ENCODE data around the gene CENPH.
"Not testable (repeated sequence)": the region's sequence is repeated elsewhere in the genome, so short reads cannot be mapped to it uniquely, and the experiment has no call there.

Gene CENPH

GRCh38 chr5:69255940-69256339 lies 66.6 kb downstream of the CENPH start:
- DNase-seq (ENCODE audit: low spot score), result not testable (repeated sequence)

DNA sequence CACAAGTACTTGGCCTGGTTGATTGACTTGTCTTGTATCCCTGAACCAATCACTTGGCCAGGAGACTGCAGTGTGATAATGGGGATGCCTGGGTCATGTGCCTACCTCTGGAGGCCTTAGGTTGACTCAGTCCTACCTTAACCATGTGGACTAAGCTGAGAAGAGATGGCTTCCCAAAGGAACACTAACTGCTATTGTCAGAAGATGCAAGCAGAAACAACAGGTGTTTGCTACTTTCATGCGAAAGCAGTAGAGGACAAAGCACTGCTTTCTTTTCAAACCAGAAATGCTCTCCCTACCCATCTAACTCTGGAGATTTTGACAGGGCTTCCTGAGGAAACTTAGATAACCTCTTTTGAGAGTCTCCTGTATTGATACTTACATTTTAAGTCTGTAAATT lies 68.2 kb downstream of the CENPH start:
- no peak for DNase-seq (ENCODE audit: low spot score)
